ENCODE results near the gene OSTF1.

OSTF1 gene

DNA sequence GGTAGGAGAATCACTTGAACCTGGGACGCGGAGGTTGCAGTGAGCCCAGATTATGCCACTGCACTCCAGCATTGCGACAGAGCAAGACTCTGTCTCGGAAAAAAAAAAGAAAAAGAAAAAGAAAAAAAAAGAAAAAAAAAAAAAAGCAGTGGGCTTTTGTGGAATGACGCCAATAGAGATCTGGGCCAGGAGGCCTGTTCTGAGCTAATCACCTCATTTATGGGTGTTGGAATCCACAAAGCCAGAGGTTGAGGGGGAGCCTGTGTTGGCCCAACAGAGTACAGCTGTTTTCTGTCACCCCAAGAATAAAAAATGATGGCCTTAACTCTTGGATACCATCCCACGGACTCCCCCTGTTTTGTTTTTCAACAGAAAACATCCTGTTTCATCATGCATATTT is 18.5 kb downstream of the OSTF1 start:
- TF ChIP-seq MAX (IDR thresholded peaks at IDR 0.05; ENCODE audit: low read depth, low read length) (no peak), CTCF (IDR thresholded peaks at IDR 0.05; ENCODE audit: low read depth, low read length) (no peak), POLR2A (IDR thresholded peaks at IDR 0.05; ENCODE audit: extremely low read depth, insufficient read length) (no peak), MYC (IDR thresholded peaks at IDR 0.05; ENCODE audit: low read depth, low read length) (no peak)
- no peak overlapping the region for H3K4me3 ChIP-seq (ENCODE audit: low read depth, low read length)
- no peak for DNase-seq (ENCODE audit: low read depth)

DNA sequence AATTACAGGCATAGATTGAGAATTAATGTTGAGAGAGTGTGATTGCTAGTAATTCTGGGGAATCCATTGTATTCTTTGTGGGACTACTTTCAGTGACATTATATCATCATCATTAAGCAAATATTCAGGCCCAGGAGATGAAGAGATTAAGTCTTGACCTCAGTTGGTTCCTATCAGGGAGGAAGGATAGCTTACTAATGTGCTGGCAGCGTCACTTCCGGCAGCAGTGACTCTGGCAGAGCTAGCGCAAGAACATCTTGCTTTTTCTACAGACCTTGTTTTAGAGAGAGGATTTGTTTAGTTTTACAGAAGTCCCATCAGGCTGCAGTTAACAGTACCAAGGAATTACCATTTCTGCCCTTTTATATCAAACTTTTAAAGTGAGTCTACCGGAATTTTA is 20.3 kb downstream of the OSTF1 start:
- DNase-seq (ENCODE audit: low read depth): no peak
- TF ChIP-seq POLR2A (IDR thresholded peaks at IDR 0.05; ENCODE audit: extremely low read depth, insufficient read length): no peak
- TF ChIP-seq MYC (IDR thresholded peaks at IDR 0.05; ENCODE audit: low read depth, low read length): no peak
- no peak for TF ChIP-seq MAX (IDR thresholded peaks at IDR 0.05; ENCODE audit: low read depth, low read length)
- no peak for TF ChIP-seq CTCF (IDR thresholded peaks at IDR 0.05; ENCODE audit: low read depth, low read length)
- H3K4me3 ChIP-seq (ENCODE audit: low read depth, low read length): no peak overlapping the region

- H3K4me3 ChIP-seq (ENCODE audit: low read depth, low read length): no peak overlapping the region
- DNase-seq (ENCODE audit: low read depth): no peak
- TF ChIP-seq MAX (IDR thresholded peaks at IDR 0.05; ENCODE audit: low read depth, low read length): no peak
These were observed 21.0 kb downstream of the OSTF1 start for GRCh38 chr9:75109210-75109839.

DNA sequence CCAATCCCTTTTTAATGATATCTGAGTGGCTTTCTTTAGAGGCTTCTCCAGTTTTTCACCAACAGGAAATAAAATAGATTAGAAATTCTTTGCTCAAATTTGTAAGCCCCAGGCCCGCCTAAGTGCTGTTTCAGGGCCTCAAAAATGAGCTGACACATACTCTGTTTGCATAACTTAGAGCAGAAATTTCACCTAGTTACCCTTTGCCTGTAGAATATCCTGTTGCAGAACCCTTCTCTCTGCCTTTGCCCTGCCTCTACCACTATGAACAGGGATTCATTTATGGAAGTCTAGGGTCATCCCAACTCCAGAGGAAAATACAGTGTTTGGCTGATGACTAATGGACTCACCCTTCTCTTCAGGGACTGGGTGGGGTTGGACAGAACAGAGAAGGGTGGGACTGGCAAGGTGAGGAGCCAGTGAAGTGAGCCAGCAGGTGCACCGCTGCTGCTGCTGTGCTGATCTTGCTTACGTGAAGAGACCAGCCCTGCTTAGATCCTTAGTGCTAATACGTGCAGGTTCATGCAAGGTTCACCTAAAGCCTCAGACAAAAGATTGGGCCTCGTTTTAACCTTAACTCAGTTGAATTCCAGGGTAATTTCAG is 22.8 kb downstream of the OSTF1 start:
- no peak for DNase-seq (ENCODE audit: low read depth)
- H3K4me3 ChIP-seq (ENCODE audit: low read depth, low read length): no peak overlapping the region
- TF ChIP-seq POLR2A (IDR thresholded peaks at IDR 0.05; ENCODE audit: extremely low read depth, insufficient read length): no peak
- no peak for TF ChIP-seq MAX (IDR thresholded peaks at IDR 0.05; ENCODE audit: low read depth, low read length)
- no peak for TF ChIP-seq CTCF (IDR thresholded peaks at IDR 0.05; ENCODE audit: low read depth, low read length)
- no peak for TF ChIP-seq MYC (IDR thresholded peaks at IDR 0.05; ENCODE audit: low read depth, low read length)

GRCh38 chr9:75112789-75113188 is 24.5 kb downstream of the OSTF1 start:
- H3K4me3 ChIP-seq (ENCODE audit: low read depth, low read length): no peak overlapping the region
- no peak for DNase-seq (ENCODE audit: low read depth)
- TF ChIP-seq CTCF (IDR thresholded peaks at IDR 0.05; ENCODE audit: low read depth, low read length) (no peak), MAX (IDR thresholded peaks at IDR 0.05; ENCODE audit: low read depth, low read length) (no peak), POLR2A (IDR thresholded peaks at IDR 0.05; ENCODE audit: extremely low read depth, insufficient read length) (no peak), MYC (IDR thresholded peaks at IDR 0.05; ENCODE audit: low read depth, low read length) (no peak)

DNA sequence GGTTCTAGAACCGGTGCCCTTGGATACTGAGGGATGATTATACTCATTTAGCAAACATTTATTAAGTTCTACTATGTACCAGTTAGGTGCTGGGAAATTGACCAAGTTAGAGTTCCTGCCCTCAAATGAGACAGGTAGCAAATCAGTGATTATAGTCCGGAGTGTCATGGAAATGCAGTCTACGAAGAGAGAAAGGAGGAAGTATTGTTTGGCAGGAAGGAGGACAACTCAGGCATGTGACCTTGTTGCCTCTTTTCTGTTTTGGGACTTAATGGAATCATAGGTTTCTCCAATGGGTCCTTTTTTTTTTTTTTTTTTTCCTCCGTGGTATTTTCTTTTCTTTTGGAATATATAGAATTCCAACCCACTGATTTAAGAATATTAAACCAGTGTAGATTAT is 28.0 kb downstream of the OSTF1 start:
- no peak overlapping the region for H3K4me3 ChIP-seq (ENCODE audit: low read depth, low read length)
- TF ChIP-seq MAX (IDR thresholded peaks at IDR 0.05; ENCODE audit: low read depth, low read length) (no peak), POLR2A (IDR thresholded peaks at IDR 0.05; ENCODE audit: extremely low read depth, insufficient read length) (no peak), CTCF (IDR thresholded peaks at IDR 0.05; ENCODE audit: low read depth, low read length) (no peak), MYC (IDR thresholded peaks at IDR 0.05; ENCODE audit: low read depth, low read length) (no peak)
- no peak for DNase-seq (ENCODE audit: low read depth)

Data from NB4 (cell line).